Stomach (tissue), 9 donors: Measurements from ENCODE around the gene RIT1. TPM values are rescaled to one million over a fixed set of nuclear protein-coding genes. Genes with fewer than 3 reads are reported as not detected.

ENCODE experiments used
- DNase-seq, 2 donors: peaks; one replicate each; pipeline versions ENCODE4 v3.0.0 to v3.0.0-alpha.2; 2013 to 2019
- H3K27ac ChIP-seq, 5 donors: fragments of 200-600 bp in 4 of 5; sonication (generic) in 4 of 5; one replicate each; pipeline ENCODE4 v1.5.1; 2013 to 2019; ENCODE audit warnings: mild to moderate bottlenecking in 1 of 5, moderate library complexity in 1 of 5
- H3K27me3 ChIP-seq, 3 donors: fragments of 200-600 bp; sonication (generic); one replicate each; pipeline ENCODE4 v1.5.1; 2017 to 2019; ENCODE audit warnings: mixed run types in 1 of 3
- H3K36me3 ChIP-seq, 4 donors: fragments of 200-600 bp; sonication (generic); 1 replicate in 3 of 4; 2 replicates in 1 of 4; pipeline ENCODE4 v1.5.1; 2016 to 2019
- H3K4me1 ChIP-seq, 4 donors: fragments of 200-600 bp; sonication (generic); one replicate each; pipeline ENCODE4 v1.5.1; 2016 to 2019
- H3K4me3 ChIP-seq, 4 donors: fragments of 200-600 bp; sonication (generic) in 3 of 4; one replicate each; pipeline ENCODE4 v1.5.1; 2016 to 2019; ENCODE audit warnings: mild to moderate bottlenecking in 1 of 4
- H3K9me3 ChIP-seq, 4 donors: fragments of 200-600 bp; sonication (generic); one replicate each; pipeline ENCODE4 v1.5.1; 2016 to 2019
- EP300 ChIP-seq: sonication (generic); formaldehyde crosslinking; IDR thresholded peaks from one replicate; pipeline ENCODE4 v1.6.1; 2017; ENCODE audit warnings: antibody characterized with exemption
- POLR2A ChIP-seq, 4 donors: fragments of 450-650 bp; IDR thresholded peaks; one replicate each; pipeline ENCODE4 v1.6.1; 2016; ENCODE audit warnings: antibody characterized with exemption in 4 of 4, control low read depth in 2 of 4, mild to moderate bottlenecking in 1 of 4, moderate library complexity in 1 of 4
- POLR2AphosphoS5 ChIP-seq, 3 donors: sonication (generic); formaldehyde crosslinking; IDR thresholded peaks; one replicate each; pipeline ENCODE4 v1.6.1; 2016; ENCODE audit warnings: antibody characterized with exemption in 3 of 3
- WGBS, 5 donors: extraction: QIAGEN DNeasy Blood & Tissue Kit in 3 of 5; methylation state at CpG; one replicate each; pipeline versions ENCODE4 v1.1.5 to v1.1.7; 2013 to 2018; 5-methylcytosine and 5-hydroxymethylcytosine counted together
- intact Hi-C: fragments of 100-400 bp; cut with DNase I; formaldehyde crosslinking; loops from one replicate; pipeline ENCODE4 v1.15.1; 2023; ENCODE audit warnings: low total_unique reads
- polyA plus RNA-seq, 3 donors: library from polyadenylated mRNA; stranded (reverse); fragments of 200-250 nt; gene quantifications; one replicate each; pipeline ENCODE4 v1.2.3, GENCODE V29; 2013
- small RNA-seq, 4 donors: library from RNA; depleted of rRNA; stranded (forward); fragments of <200 nt; gene quantifications; one replicate each; pipeline ENCODE3, GENCODE V24; 2016
- total RNA-seq, 5 donors: library from RNA; depleted of rRNA; stranded (reverse); fragments of >200 nt; gene quantifications; one replicate each; pipeline versions ENCODE4 v1.1.0 to v1.2.3, GENCODE V29; 2014 to 2016
- donor health status: healthy with polysubstance abuse.
- donor health status: Bipolar disorder and iron deficiency.
- donor health status: healthy.

The RIT1 gene
- total and polyA plus RNA-seq, 8 donors = 13.1 to 108 (median 23.9) TPM; not detected in 1

- H3K9me3 ChIP-seq = no peaks in the 10 kb centered on the region
- no peaks in the 10 kb centered on the region for H3K27me3 ChIP-seq
- no peak for TF ChIP-seq EP300
- no peak for TF ChIP-seq POLR2AphosphoS5 (IDR thresholded peaks at IDR 0.05)
- TF ChIP-seq POLR2A (IDR thresholded peaks at IDR 0.05) = no peak
- H3K4me1 ChIP-seq = peaks cover 0 to 35% (median 18%) of the 10 kb centered on the region in 4 donors
- no peak overlapping the region for H3K4me3 ChIP-seq
- no peak for DNase-seq
- peaks cover 33 to 92% (median 83%) of the 10 kb centered on the region in 4 donors for H3K36me3 ChIP-seq
- intact Hi-C loops = no loop called here
- WGBS, 5 donors = 81 to 100% (median 91%) methylated on average over 1 of the region's 1 CpG
- no peak overlapping the region for H3K27ac ChIP-seq
Measured at GRCh38 chr1:155847823-155848529, 63.2 kb downstream of the RIT1 start.

Small RNA genes lying within 50 kb of the gene (small RNA-seq; reads per million reads assigned to genes)
- gene MIR6738 (0 reads per million in 4 donors), gene RF00015 (0 reads per million in 4 donors), gene SCARNA4 (0 reads per million in 4 donors), gene SNORA80E (132 to 275 (median 218) reads per million in 4 donors)

Other genes starting within 250 kb of the RIT1 start
- 100 to 1,000 TPM in 2 of 5 donors, 10 to 100 TPM in 3; 43.2 to 253 (median 71.0) TPM for gene YY1AP1, start 222.6 kb downstream of the RIT1 start, total RNA-seq
- gene YY1AP1, start 222.6 kb downstream of the RIT1 start, polyA plus RNA-seq = 10 to 100 TPM; 21.1 to 35.0 (median 27.5) TPM
- gene DAP3, start 222.3 kb downstream of the RIT1 start, total RNA-seq = 100 to 1,000 TPM in 1 of 5 donors, 10 to 100 TPM in 4; 52.7 to 106 (median 68.9) TPM
- gene DAP3, start 222.3 kb downstream of the RIT1 start, polyA plus RNA-seq = 100 to 1,000 TPM in 1 of 3 donors, 10 to 100 TPM in 2; 68.1 to 102 (median 83.1) TPM
- 10 to 100 TPM; 29.0 to 68.7 (median 57.2) TPM for gene GON4L, start 54.1 kb downstream of the RIT1 start, total RNA-seq
- gene GON4L, start 54.1 kb downstream of the RIT1 start, polyA plus RNA-seq = 10 to 100 TPM in 2 of 3 donors, 1 to 10 TPM in 1; 9.3 to 14.5 (median 11.0) TPM
- gene SYT11, start 51.8 kb downstream of the RIT1 start, total RNA-seq = 10 to 100 TPM in 1 of 5 donors, 1 to 10 TPM in 4; 1.3 to 12.9 (median 3.5) TPM
- gene SYT11, start 51.8 kb downstream of the RIT1 start, polyA plus RNA-seq = 1 to 10 TPM in 2 of 3 donors, under 1 TPM in 1; 0.76 to 1.9 (median 1.1) TPM
- gene KHDC4, start 23.1 kb upstream of the RIT1 start, total RNA-seq = 100 to 1,000 TPM in 2 of 5 donors, 10 to 100 TPM in 3; 49.2 to 126 (median 78.4) TPM
- 10 to 100 TPM in 1 of 3 donors, 1 to 10 TPM in 2; 4.9 to 26.1 (median 9.3) TPM for gene KHDC4, start 23.1 kb upstream of the RIT1 start, polyA plus RNA-seq
- gene RXFP4, start 30.3 kb upstream of the RIT1 start, total RNA-seq = 10 to 100 TPM in 1 of 5 donors, not detected in 4; 50.4 TPM
- gene RXFP4, start 30.3 kb upstream of the RIT1 start, polyA plus RNA-seq = not detected
- 100 to 1,000 TPM in 3 of 5 donors, 10 to 100 TPM in 2; 34.8 to 376 (median 180) TPM for gene ARHGEF2, start 67.2 kb upstream of the RIT1 start, total RNA-seq
- gene ARHGEF2, start 67.2 kb upstream of the RIT1 start, polyA plus RNA-seq = 10 to 100 TPM; 20.4 to 27.6 (median 24.7) TPM
- 100 to 1,000 TPM in 4 of 5 donors, 10 to 100 TPM in 1; 67.1 to 354 (median 216) TPM for gene SSR2, start 109.6 kb upstream of the RIT1 start, total RNA-seq
- gene SSR2, start 109.6 kb upstream of the RIT1 start, polyA plus RNA-seq = 100 to 1,000 TPM; 223 to 309 (median 242) TPM
- 10 to 100 TPM in 3 of 5 donors, 1 to 10 TPM in 2; 6.4 to 41.1 (median 14.0) TPM for gene UBQLN4, start 142.4 kb upstream of the RIT1 start, total RNA-seq
- gene UBQLN4, start 142.4 kb upstream of the RIT1 start, polyA plus RNA-seq = 10 to 100 TPM; 17.3 to 25.5 (median 20.6) TPM
- gene LAMTOR2, start 143.4 kb upstream of the RIT1 start, total RNA-seq = 10 to 100 TPM in 3 of 5 donors, 1 to 10 TPM in 1, not detected in 1; 7.0 to 40.6 (median 21.4) TPM
- gene LAMTOR2, start 143.4 kb upstream of the RIT1 start, polyA plus RNA-seq = 100 to 1,000 TPM; 123 to 170 (median 158) TPM
- 100 to 1,000 TPM in 3 of 5 donors, 10 to 100 TPM in 2; 36.7 to 249 (median 216) TPM for gene RAB25, start 149.8 kb upstream of the RIT1 start, total RNA-seq
- gene RAB25, start 149.8 kb upstream of the RIT1 start, polyA plus RNA-seq = 100 to 1,000 TPM; 126 to 267 (median 168) TPM
- gene MEX3A, start 171.1 kb upstream of the RIT1 start, total RNA-seq = 10 to 100 TPM in 1 of 5 donors, 1 to 10 TPM in 2, not detected in 2; 1.5 to 11.0 (median 1.6) TPM
- 1 to 10 TPM in 1 of 3 donors, under 1 TPM in 1, not detected in 1; 0.25 to 1.1 TPM for gene MEX3A, start 171.1 kb upstream of the RIT1 start, polyA plus RNA-seq
- gene LMNA, start 203.4 kb upstream of the RIT1 start, total RNA-seq = 100 to 1,000 TPM in 4 of 5 donors, 10 to 100 TPM in 1; 53.1 to 630 (median 318) TPM
- gene LMNA, start 203.4 kb upstream of the RIT1 start, polyA plus RNA-seq = 100 to 1,000 TPM; 108 to 201 (median 132) TPM
- 10 to 100 TPM in 2 of 5 donors, 1 to 10 TPM in 3; 2.6 to 23.3 (median 8.5) TPM for gene SEMA4A, start 242.2 kb upstream of the RIT1 start, total RNA-seq
- 10 to 100 TPM in 1 of 3 donors, 1 to 10 TPM in 2; 4.1 to 13.9 (median 4.7) TPM for gene SEMA4A, start 242.2 kb upstream of the RIT1 start, polyA plus RNA-seq